Measurements from ENCODE around the gene TBC1D16. TPM values are rescaled to one million over a fixed set of nuclear protein-coding genes. Genes with fewer than 3 reads are reported as not detected.
A peak's percentile ranks its signal among the peaks of the same experiment; 100 is the strongest.

Gene TBC1D16
- total RNA-seq, 1 donor from 2014 or later = 24.7 TPM

- ATAC-seq = no peak
- intact Hi-C loops (cut with DNase I) = no loop called here
- no peak overlapping the region for H3K27ac ChIP-seq
These were observed 55.9 kb downstream of the TBC1D16 start for GRCh38 chr17:79979816-79980215.

GRCh38 chr17:79979221-79979741 lies 56.4 kb downstream of the TBC1D16 start:
- no peak for TF ChIP-seq CTCF (IDR thresholded peaks at IDR 0.05)
- H3K27me3 ChIP-seq (ENCODE audit: low read depth) = no peaks in the 10 kb centered on the region
- H3K9me3 ChIP-seq = no peaks in the 10 kb centered on the region
- no peak overlapping the region for H3K4me3 ChIP-seq
- intact Hi-C loops (cut with DNase I) = no loop called here
- H3K27ac ChIP-seq = no peak overlapping the region
- ATAC-seq (peak in 1 of 2 donors; percentile 4), DNase-seq (peak; percentile 25)
- H3K4me1 ChIP-seq = no peaks in the 10 kb centered on the region
- H3K36me3 ChIP-seq = peaks cover 6% of the 10 kb centered on the region

More at GRCh38 chr17:79979816-79980215, 55.9 kb downstream of the TBC1D16 start:
- no peak for TF ChIP-seq CTCF (IDR thresholded peaks at IDR 0.05)
- H3K36me3 ChIP-seq = peaks cover 6% of the 10 kb centered on the region
- H3K4me1 ChIP-seq = no peaks in the 10 kb centered on the region
- H3K9me3 ChIP-seq = no peaks in the 10 kb centered on the region
- no peaks in the 10 kb centered on the region for H3K27me3 ChIP-seq (ENCODE audit: low read depth)
- DNase-seq = peak; percentile 20
- no peak overlapping the region for H3K4me3 ChIP-seq

- Histone ChIP-seq H3K9me3 (no peaks in the 10 kb centered on the region), H3K27ac (no peak overlapping the region), H3K36me3 (peaks cover 6% of the 10 kb centered on the region), H3K4me3 (no peak overlapping the region), H3K4me1 (no peaks in the 10 kb centered on the region), H3K27me3 (ENCODE audit: low read depth) (no peaks in the 10 kb centered on the region)
- no peak for TF ChIP-seq CTCF (IDR thresholded peaks at IDR 0.05)
- ATAC-seq = no peak
- intact Hi-C loops (cut with DNase I) = no loop called here
- DNase-seq = no peak
These were observed 57.2 kb downstream of the TBC1D16 start for GRCh38 chr17:79978548-79978855.

- intact Hi-C loops (cut with DNase I) = no loop called here
These were observed 57.7 kb downstream of the TBC1D16 start for GRCh38 chr17:79977708-79978547.

GRCh38 chr17:79977161-79977631 lies 58.5 kb downstream of the TBC1D16 start:
- DNase-seq (peak; percentile 30), ATAC-seq (no peak)
- no peak for TF ChIP-seq CTCF (IDR thresholded peaks at IDR 0.05)
- no peak overlapping the region for H3K4me3 ChIP-seq
- H3K27ac ChIP-seq = no peak overlapping the region
- intact Hi-C loops (cut with DNase I) = no loop called here
- no peaks in the 10 kb centered on the region for H3K9me3 ChIP-seq
- H3K36me3 ChIP-seq = peaks cover 11% of the 10 kb centered on the region
- H3K27me3 ChIP-seq (ENCODE audit: low read depth) = no peaks in the 10 kb centered on the region
- H3K4me1 ChIP-seq = no peaks in the 10 kb centered on the region

More at GRCh38 chr17:79977708-79978547, 57.7 kb downstream of the TBC1D16 start:
- DNase-seq (peak; percentile 35), ATAC-seq (no peak)
- H3K4me1 ChIP-seq = no peaks in the 10 kb centered on the region
- no peak for TF ChIP-seq CTCF (IDR thresholded peaks at IDR 0.05)
- H3K9me3 ChIP-seq = no peaks in the 10 kb centered on the region
- no peaks in the 10 kb centered on the region for H3K27me3 ChIP-seq (ENCODE audit: low read depth)
- H3K27ac ChIP-seq = no peak overlapping the region
- no peak overlapping the region for H3K4me3 ChIP-seq
- peaks cover 6% of the 10 kb centered on the region for H3K36me3 ChIP-seq

Data from lower lobe of right lung (tissue), 2 donors.